Endothelial cell of umbilical vein (primary cell): ENCODE measurements around the gene NUB1. TPM values are rescaled to one million over a fixed set of nuclear protein-coding genes. Genes with fewer than 3 reads are reported as not detected.

Experiments
- BruUV-seq: library from RNA; stranded (reverse); fragments of 400-500 nt; replicated peaks from 2 replicates; lab custom pipeline; 2021; lab: Mats Ljungman, UMichigan
- CTCF ChIA-PET: fragments of 300-600, 350-600 bp; sonication (Branson Sonifier 250); formaldehyde crosslinking; loops from one replicate; lab custom pipeline; 2021; ENCODE audit warnings: antibody characterized with exemption, inconsistent platforms; lab: Charles Lee
- POLR2A ChIA-PET: fragments of 300-600, 350-600 bp; sonication (Branson Sonifier 250); formaldehyde crosslinking; loops from one replicate; lab custom pipeline; 2021; ENCODE audit warnings: antibody characterized with exemption, inconsistent platforms; lab: Charles Lee
- DNase-seq: peaks from one replicate; pipeline ENCODE4 v3.0.0-alpha.2; 2011; ENCODE audit warnings: low read depth, low spot score
- FAIRE-seq: peaks from 2 replicates; lab custom pipeline; 2011; peaks lifted over from hg19 to GRCh38; lab: Jason Lieb, UNC
- H2AFZ ChIP-seq: 2 replicates; pipeline ENCODE4 v1.6.0; 2012; ENCODE audit warnings: low read depth, low read length, control low read depth, inconsistent platforms
- H3K27ac ChIP-seq: 2 replicates; pipeline ENCODE4 v1.5.1; 2011; ENCODE audit warnings: low read depth, mild to moderate bottlenecking, control low read depth, low read length, moderate library complexity; ENCODE audit not compliant: insufficient read depth
- H3K27me3 ChIP-seq, 2 experiments: 2 replicates each; pipeline versions ENCODE4 v1.6.0 to v1.6.1; 2011; ENCODE audit warnings: low read length in 2 of 2, mixed read lengths in 1 of 2; ENCODE audit not compliant: control insufficient read depth in 2 of 2, insufficient read depth in 2 of 2
- H3K36me3 ChIP-seq, 2 experiments: 2 replicates in 1 of 2; 3 replicates in 1 of 2; pipeline ENCODE4 v1.5.1; 2011; ENCODE audit warnings: low read length in 2 of 2, mild to moderate bottlenecking in 1 of 2, moderate library complexity in 1 of 2; ENCODE audit not compliant: control insufficient read depth in 2 of 2, insufficient read depth in 2 of 2; ENCODE audit errors: extremely low read depth in 1 of 2
- H3K4me1 ChIP-seq: 3 replicates; pipeline ENCODE4 v1.5.1; 2011; ENCODE audit warnings: mild to moderate bottlenecking, low read length; ENCODE audit not compliant: control insufficient read depth, insufficient read depth; ENCODE audit errors: extremely low read depth
- H3K4me2 ChIP-seq: 2 replicates; pipeline ENCODE4 v1.6.1; 2011; ENCODE audit warnings: low read length, control low read depth, mixed read lengths; ENCODE audit not compliant: insufficient read depth
- H3K4me3 ChIP-seq, 3 experiments: fragments of 200-600 bp in 1 of 3; sonication (generic), shearing (Covaris generic) in 1 of 3; replicated peaks in 1 of 3; 2 replicates each; pipeline ENCODE4 v1.5.1; 2011 to 2016; ENCODE audit warnings: control low read depth in 3 of 3, low read length in 3 of 3, mild to moderate bottlenecking in 2 of 3, inconsistent platforms in 1 of 3, low read depth in 1 of 3, moderate library complexity in 1 of 3; ENCODE audit not compliant: insufficient read depth in 1 of 3
- H3K79me2 ChIP-seq: 2 replicates; pipeline ENCODE4 v1.6.0; 2012; ENCODE audit warnings: low read length, inconsistent platforms; ENCODE audit not compliant: control insufficient read depth, insufficient read depth
- H3K9ac ChIP-seq: replicated peaks from 2 replicates; pipeline ENCODE3; 2011; ENCODE audit warnings: low read length, control low read depth; ENCODE audit not compliant: insufficient read depth; ENCODE audit errors: extremely low read depth
- H3K9me1 ChIP-seq: replicated peaks from 3 replicates; pipeline ENCODE4 v1.6.0; 2011; ENCODE audit warnings: mild to moderate bottlenecking, low read length; ENCODE audit not compliant: control insufficient read depth, insufficient read depth; ENCODE audit errors: extremely low read depth
- H3K9me3 ChIP-seq: replicated peaks from 2 replicates; pipeline ENCODE4 v1.5.1; 2012; ENCODE audit warnings: low read length, inconsistent platforms; ENCODE audit not compliant: control insufficient read depth, insufficient read depth
- H4K20me1 ChIP-seq: replicated peaks from 2 replicates; pipeline ENCODE3; 2011; ENCODE audit warnings: mild to moderate bottlenecking, low read length; ENCODE audit not compliant: control insufficient read depth, insufficient read depth; ENCODE audit errors: extremely low read depth
- EZH2 ChIP-seq: IDR thresholded peaks from 2 replicates; pipeline ENCODE4 v1.6.1; 2012; ENCODE audit warnings: borderline replicate concordance, low read depth, mild to moderate bottlenecking, moderate library complexity, low read length, inconsistent platforms; ENCODE audit not compliant: severe bottlenecking
- FOS ChIP-seq: IDR thresholded peaks from 2 replicates; pipeline ENCODE4 v1.6.1; 2011; ENCODE audit warnings: mild to moderate bottlenecking, low read length, moderate library complexity, borderline replicate concordance; ENCODE audit not compliant: insufficient read depth
- GATA2 ChIP-seq: IDR thresholded peaks from 2 replicates; pipeline ENCODE4 v1.7.0; 2011; ENCODE audit warnings: low read depth, mild to moderate bottlenecking, moderate library complexity, mixed read lengths, low read length; ENCODE audit not compliant: insufficient read length, insufficient read depth
- JUN ChIP-seq: IDR thresholded peaks from 2 replicates; pipeline ENCODE4 v1.6.1; 2011; ENCODE audit warnings: borderline replicate concordance, low read depth; ENCODE audit not compliant: insufficient read length, insufficient read depth
- MYC ChIP-seq: IDR thresholded peaks from one replicate; pipeline ENCODE4 v1.6.1; 2011; ENCODE audit warnings: mild to moderate bottlenecking, low read depth, low read length
- POLR2A ChIP-seq: IDR thresholded peaks from 2 replicates; pipeline ENCODE4 v1.6.1; 2012; ENCODE audit warnings: low read depth, mild to moderate bottlenecking, control low read depth, low read length
- POLR2AphosphoS5 ChIP-seq: IDR thresholded peaks from 2 replicates; pipeline ENCODE4 v1.6.1; 2012; ENCODE audit warnings: low read depth, mild to moderate bottlenecking, control low read depth, low read length, moderate library complexity; ENCODE audit not compliant: insufficient read depth
- dilution Hi-C: fragments of 300-500 bp; cut with MboI; formaldehyde crosslinking; loops from one replicate; pipeline ENCODE4 v1.15.0; 2019; ENCODE audit warnings: low sequenced_read_pairs; ENCODE audit not compliant: extremely low pct_ligation_motif_present
- intact Hi-C: fragments of 100-400 bp; cut with micrococcal nuclease; formaldehyde crosslinking; loops from one replicate; pipeline ENCODE4 v1.10.0; 2022
- polyA plus RNA-seq, 4 experiments: library from polyadenylated mRNA; depleted of rRNA in 3 of 4; stranded (reverse) in 3 of 4; unstranded in 1 of 4; fragments of >200 nt; gene quantifications; 2 replicates each; pipeline versions ENCODE4 v1.2.1 to v1.2.3, GENCODE V29; 2011 to 2012; ENCODE audit warnings: missing spikeins in 1 of 4
- total RNA-seq: library from RNA; stranded (reverse); gene quantifications from 2 replicates; pipeline ENCODE4 v1.2.3, GENCODE V29; 2021
- TF ChIP-seq, protein P1 (sequence below): IDR thresholded peaks from 2 replicates; pipeline ENCODE4 v1.6.1; 2011; ENCODE audit not compliant: insufficient read depth, insufficient read length
- TF ChIP-seq, protein P2 (sequence below), 2 donors: IDR thresholded peaks; 1 replicate in 1 of 2; 2 replicates in 1 of 2; pipeline ENCODE4 v1.5.1; 2011; ENCODE audit warnings: low read length in 2 of 2, mild to moderate bottlenecking in 2 of 2, moderate library complexity in 2 of 2, control low read depth in 1 of 2, inconsistent platforms in 1 of 2, low read depth in 1 of 2; ENCODE audit not compliant: insufficient read depth in 1 of 2; ENCODE audit errors: extremely low read depth in 1 of 2

Gene NUB1
- total and polyA plus RNA-seq, 2 donors (not counting 3 experiments of a cell fraction or from before 2014, with no cell fraction given) = 28.0 to 46.2 TPM

DNA sequence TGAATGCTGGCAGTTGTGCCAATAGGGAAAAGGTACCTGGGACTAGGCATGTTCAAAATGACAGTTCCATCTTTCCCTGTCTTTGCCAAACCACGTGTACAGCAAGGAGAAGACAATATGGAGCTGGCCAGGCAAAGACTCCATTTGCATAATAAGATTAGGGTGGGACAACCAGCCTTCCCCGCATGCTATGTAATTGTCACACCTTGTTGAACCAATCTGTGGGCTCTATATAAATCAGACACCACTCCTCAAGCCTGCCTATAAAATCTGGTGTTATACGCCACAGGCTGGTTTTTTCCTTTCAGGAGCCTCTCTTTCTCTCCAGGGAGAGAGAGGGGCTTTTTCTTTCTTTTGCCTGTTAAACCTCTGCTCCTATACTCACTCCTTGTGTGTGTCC lies 11.0 kb upstream of the NUB1 start:
- CTCF ChIA-PET = interaction anchor here (0.9 to 1.7 kb wide), 3 partner anchors 9 to 15 kb away, joined by 3 to 5 read pairs (median 3); partner anchors contain the start of gene NUB1
- BruUV-seq = no TSS peak

GRCh38 chr7:151334628-151335027 lies 7.0 kb upstream of the NUB1 start:
- H3K4me2 ChIP-seq = no peak overlapping the region
- dilution Hi-C loops = no loop called here
- DNase-seq (no peak), FAIRE-seq (no peak)
- no peak for TF ChIP-seq EZH2
- no peak for TF ChIP-seq JUN
- no peak for TF ChIP-seq MYC
- no peak for TF ChIP-seq POLR2AphosphoS5
- TF ChIP-seq, protein P1, sequence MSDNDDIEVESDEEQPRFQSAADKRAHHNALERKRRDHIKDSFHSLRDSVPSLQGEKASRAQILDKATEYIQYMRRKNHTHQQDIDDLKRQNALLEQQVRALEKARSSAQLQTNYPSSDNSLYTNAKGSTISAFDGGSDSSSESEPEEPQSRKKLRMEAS = no peak
- no peak for TF ChIP-seq POLR2A
- TF ChIP-seq GATA2 = no peak
- TF ChIP-seq, protein P2, sequence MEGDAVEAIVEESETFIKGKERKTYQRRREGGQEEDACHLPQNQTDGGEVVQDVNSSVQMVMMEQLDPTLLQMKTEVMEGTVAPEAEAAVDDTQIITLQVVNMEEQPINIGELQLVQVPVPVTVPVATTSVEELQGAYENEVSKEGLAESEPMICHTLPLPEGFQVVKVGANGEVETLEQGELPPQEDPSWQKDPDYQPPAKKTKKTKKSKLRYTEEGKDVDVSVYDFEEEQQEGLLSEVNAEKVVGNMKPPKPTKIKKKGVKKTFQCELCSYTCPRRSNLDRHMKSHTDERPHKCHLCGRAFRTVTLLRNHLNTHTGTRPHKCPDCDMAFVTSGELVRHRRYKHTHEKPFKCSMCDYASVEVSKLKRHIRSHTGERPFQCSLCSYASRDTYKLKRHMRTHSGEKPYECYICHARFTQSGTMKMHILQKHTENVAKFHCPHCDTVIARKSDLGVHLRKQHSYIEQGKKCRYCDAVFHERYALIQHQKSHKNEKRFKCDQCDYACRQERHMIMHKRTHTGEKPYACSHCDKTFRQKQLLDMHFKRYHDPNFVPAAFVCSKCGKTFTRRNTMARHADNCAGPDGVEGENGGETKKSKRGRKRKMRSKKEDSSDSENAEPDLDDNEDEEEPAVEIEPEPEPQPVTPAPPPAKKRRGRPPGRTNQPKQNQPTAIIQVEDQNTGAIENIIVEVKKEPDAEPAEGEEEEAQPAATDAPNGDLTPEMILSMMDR (IDR thresholded peaks at IDR 0.05; ENCODE audit: extremely low read depth in 1 of 2, insufficient read depth in 1 of 2, low read depth in 1 of 2, low read length in 2 of 2) = no peak
- no peak for TF ChIP-seq FOS
- H3K9me3 ChIP-seq = no peaks in the 10 kb centered on the region
- ChIA-PET POLR2A (no interaction called here), CTCF (interaction anchor here (1.0 to 2.5 kb wide), 3 partner anchors 16 to 23 kb away, joined by 3 to 11 read pairs (median 8); no protein-coding TSS in a partner anchor)
- H2AFZ ChIP-seq = no peak overlapping the region
- H3K9me1 ChIP-seq = no peaks in the 10 kb centered on the region
- no peak overlapping the region for H3K4me3 ChIP-seq
- peaks cover 7 to 19% of the 10 kb centered on the region in 2 experiments for H3K27me3 ChIP-seq
- no peaks in the 10 kb centered on the region for H3K79me2 ChIP-seq
- H3K27ac ChIP-seq = no peak overlapping the region
- no TSS peak for BruUV-seq
- intact Hi-C loops = no loop called here
- H3K36me3 ChIP-seq = no peaks in the 10 kb centered on the region
- no peak overlapping the region for H3K9ac ChIP-seq
- H4K20me1 ChIP-seq = no peaks in the 10 kb centered on the region
- H3K4me1 ChIP-seq = no peaks in the 10 kb centered on the region

More for the DNA sequence above, 11.0 kb upstream of the NUB1 start:
- DNase-seq (no peak), FAIRE-seq (no peak)
- H3K9me3 ChIP-seq = no peaks in the 10 kb centered on the region
- H3K36me3 ChIP-seq = no peaks in the 10 kb centered on the region
- H2AFZ ChIP-seq = no peak overlapping the region
- no peak overlapping the region for H3K4me2 ChIP-seq
- H3K9ac ChIP-seq = no peak overlapping the region
- no peak overlapping the region for H3K27ac ChIP-seq
- dilution Hi-C loops = no loop called here
- no peaks in the 10 kb centered on the region for H3K4me1 ChIP-seq
- peaks cover 9 to 24% of the 10 kb centered on the region in 2 experiments for H3K27me3 ChIP-seq
- no peak for TF ChIP-seq EZH2
- no peak for TF ChIP-seq JUN
- TF ChIP-seq, protein P1 = no peak
- TF ChIP-seq GATA2 = no peak
- no peak overlapping the region for H3K4me3 ChIP-seq
- intact Hi-C loops = no loop called here
- no peaks in the 10 kb centered on the region for H3K79me2 ChIP-seq
- H4K20me1 ChIP-seq = no peaks in the 10 kb centered on the region
- POLR2A ChIA-PET = no interaction called here
- H3K9me1 ChIP-seq = no peaks in the 10 kb centered on the region
